Measurements from ENCODE around the gene ACSF3.

- TF ChIP-seq EP300 (IDR thresholded peaks at IDR 0.05) (no peak), POLR2AphosphoS5 (IDR thresholded peaks at IDR 0.05) (no peak), CTCF (IDR thresholded peaks at IDR 0.05) (no peak)
These were observed 37.1 kb upstream of the ACSF3 start for GRCh38 chr16:89056592-89056991.

Data from upper lobe of left lung (tissue), 4 donors.